ENCODE measurements around the gene SMCO1.

DNA sequence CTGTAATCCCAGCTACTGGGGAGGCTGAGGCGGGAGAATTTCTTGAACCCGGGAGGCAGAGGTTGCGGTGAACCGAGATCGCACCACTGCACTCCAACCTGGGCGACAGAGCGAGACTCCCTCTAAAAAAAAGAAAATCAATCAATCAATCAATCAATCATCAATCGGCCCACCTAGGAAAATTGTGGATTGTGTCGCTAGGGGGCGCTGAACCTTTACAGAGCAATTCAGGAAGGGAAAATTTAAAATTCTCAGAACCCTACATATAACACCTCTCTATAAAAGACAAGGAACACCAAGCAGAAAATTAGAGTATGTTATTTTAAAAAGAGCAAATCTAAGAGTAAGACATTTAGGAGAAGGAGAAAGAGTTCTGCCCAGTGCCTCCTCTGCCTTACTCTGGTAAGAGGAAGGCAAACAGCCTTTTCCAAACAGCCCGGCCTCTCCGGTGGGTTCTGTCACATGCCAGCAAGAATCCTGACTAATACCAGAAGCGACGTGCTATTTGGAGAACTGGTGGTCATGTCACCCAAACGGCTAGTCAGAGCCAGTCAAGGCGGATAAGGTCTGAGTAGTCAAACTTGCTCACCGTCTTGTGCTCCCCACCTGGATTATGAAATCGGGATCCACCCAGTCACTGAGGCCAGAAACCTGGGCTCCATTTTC is 22.3 kb upstream of the SMCO1 start:
- TF ChIP-seq, protein P1, sequence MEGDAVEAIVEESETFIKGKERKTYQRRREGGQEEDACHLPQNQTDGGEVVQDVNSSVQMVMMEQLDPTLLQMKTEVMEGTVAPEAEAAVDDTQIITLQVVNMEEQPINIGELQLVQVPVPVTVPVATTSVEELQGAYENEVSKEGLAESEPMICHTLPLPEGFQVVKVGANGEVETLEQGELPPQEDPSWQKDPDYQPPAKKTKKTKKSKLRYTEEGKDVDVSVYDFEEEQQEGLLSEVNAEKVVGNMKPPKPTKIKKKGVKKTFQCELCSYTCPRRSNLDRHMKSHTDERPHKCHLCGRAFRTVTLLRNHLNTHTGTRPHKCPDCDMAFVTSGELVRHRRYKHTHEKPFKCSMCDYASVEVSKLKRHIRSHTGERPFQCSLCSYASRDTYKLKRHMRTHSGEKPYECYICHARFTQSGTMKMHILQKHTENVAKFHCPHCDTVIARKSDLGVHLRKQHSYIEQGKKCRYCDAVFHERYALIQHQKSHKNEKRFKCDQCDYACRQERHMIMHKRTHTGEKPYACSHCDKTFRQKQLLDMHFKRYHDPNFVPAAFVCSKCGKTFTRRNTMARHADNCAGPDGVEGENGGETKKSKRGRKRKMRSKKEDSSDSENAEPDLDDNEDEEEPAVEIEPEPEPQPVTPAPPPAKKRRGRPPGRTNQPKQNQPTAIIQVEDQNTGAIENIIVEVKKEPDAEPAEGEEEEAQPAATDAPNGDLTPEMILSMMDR (IDR thresholded peaks at IDR 0.05), result peak; percentile 41 to 67 (median 57)
- no peak for TF ChIP-seq POLR2A (IDR thresholded peaks at IDR 0.05)
